DMS114 treated with DMSO at 0.1 percent for 48 hours (cell line): ENCODE measurements around the gene CNTN5.

Source experiments
- DNase-seq: peaks from one replicate; lab custom pipeline; 2025; ENCODE audit not compliant: unreplicated experiment; lab: John Stamatoyannopoulos, UW

CNTN5 gene

GRCh38 chr11:99501655-99502054 lies 480.9 kb downstream of the CNTN5 start:
- DNase-seq, result no peak

- no peak for DNase-seq
These were observed 484.6 kb downstream of the CNTN5 start for GRCh38 chr11:99505316-99505715.

GRCh38 chr11:99505831-99506230 lies 485.1 kb downstream of the CNTN5 start:
- DNase-seq, result no peak

- DNase-seq, result no peak
These were observed 489.1 kb downstream of the CNTN5 start for GRCh38 chr11:99509863-99510262.

- no peak for DNase-seq
These were observed 492.6 kb downstream of the CNTN5 start for GRCh38 chr11:99513368-99513767.

GRCh38 chr11:99519095-99519494 lies 498.3 kb downstream of the CNTN5 start:
- DNase-seq, result no peak

GRCh38 chr11:99522467-99523173 lies 501.9 kb downstream of the CNTN5 start:
- no peak for DNase-seq

- DNase-seq, result no peak
These were observed 510.7 kb downstream of the CNTN5 start for GRCh38 chr11:99531468-99531867.

GRCh38 chr11:99534812-99535211 lies 514.1 kb downstream of the CNTN5 start:
- DNase-seq, result no peak

GRCh38 chr11:99535406-99535805 lies 514.7 kb downstream of the CNTN5 start:
- no peak for DNase-seq

GRCh38 chr11:99535819-99536218 lies 515.1 kb downstream of the CNTN5 start:
- DNase-seq, result no peak

GRCh38 chr11:99537681-99538080 lies 516.9 kb downstream of the CNTN5 start:
- DNase-seq, result no peak

GRCh38 chr11:99545616-99546015 lies 524.9 kb downstream of the CNTN5 start:
- DNase-seq, result no peak

- DNase-seq, result no peak
These were observed 527.5 kb downstream of the CNTN5 start for GRCh38 chr11:99548264-99548663.

GRCh38 chr11:99554232-99554903 lies 533.6 kb downstream of the CNTN5 start:
- no peak for DNase-seq

GRCh38 chr11:99555486-99555885 lies 534.7 kb downstream of the CNTN5 start:
- no peak for DNase-seq

- no peak for DNase-seq
These were observed 544.6 kb downstream of the CNTN5 start for GRCh38 chr11:99565333-99565732.

GRCh38 chr11:99567334-99567956 lies 546.7 kb downstream of the CNTN5 start:
- no peak for DNase-seq

GRCh38 chr11:99568808-99569207 lies 548.1 kb downstream of the CNTN5 start:
- no peak for DNase-seq

- no peak for DNase-seq
These were observed 550.3 kb downstream of the CNTN5 start for GRCh38 chr11:99571094-99571493.

GRCh38 chr11:99584830-99585229 lies 564.1 kb downstream of the CNTN5 start:
- no peak for DNase-seq

GRCh38 chr11:99585606-99586005 lies 564.9 kb downstream of the CNTN5 start:
- no peak for DNase-seq
